Sigmoid colon (tissue), 4 donors: ENCODE data around the gene OR2L2.

Experiments used
- CTCF ChIP-seq, 4 experiments: fragments of 450-650 bp in 3 of 4; fragments of 200-600 bp in 1 of 4; IDR thresholded peaks; one replicate each; pipeline ENCODE4 v1.5.1; 2016 to 2019; ENCODE audit warnings: antibody characterized with exemption in 4 of 4, mild to moderate bottlenecking in 3 of 4, moderate library complexity in 2 of 4
- EP300 ChIP-seq, 4 donors: sonication (generic); formaldehyde crosslinking; IDR thresholded peaks; one replicate each; pipeline ENCODE4 v1.6.1; 2017; ENCODE audit warnings: antibody characterized with exemption in 4 of 4
- POLR2A ChIP-seq, 2 donors: fragments of 450-650 bp; IDR thresholded peaks; one replicate each; pipeline ENCODE4 v1.6.1; 2016; ENCODE audit warnings: antibody characterized with exemption in 2 of 2, mild to moderate bottlenecking in 2 of 2, moderate library complexity in 2 of 2
- POLR2AphosphoS5 ChIP-seq, 4 donors: sonication (generic); formaldehyde crosslinking; IDR thresholded peaks; one replicate each; pipeline ENCODE4 v1.6.1; 2017; ENCODE audit warnings: antibody characterized with exemption in 4 of 4

- TF ChIP-seq CTCF (IDR thresholded peaks at IDR 0.05) (no peak), POLR2AphosphoS5 (IDR thresholded peaks at IDR 0.05) (no peak), POLR2A (IDR thresholded peaks at IDR 0.05) (no peak), EP300 (IDR thresholded peaks at IDR 0.05) (no peak)
Measured at GRCh38 chr1:247992986-247993385, 36.9 kb upstream of the OR2L2 start.
